HTERT RPE-1 (cell line): Measurements from ENCODE around the gene HSPH1.

Experiments
- in situ Hi-C: fragments of 300-500 bp; cut with MboI; formaldehyde crosslinking; loops from 4 replicates; pipeline ENCODE4 v1.14.3; 2020; ENCODE audit warnings: low sequenced_read_pairs

HSPH1 gene

DNA sequence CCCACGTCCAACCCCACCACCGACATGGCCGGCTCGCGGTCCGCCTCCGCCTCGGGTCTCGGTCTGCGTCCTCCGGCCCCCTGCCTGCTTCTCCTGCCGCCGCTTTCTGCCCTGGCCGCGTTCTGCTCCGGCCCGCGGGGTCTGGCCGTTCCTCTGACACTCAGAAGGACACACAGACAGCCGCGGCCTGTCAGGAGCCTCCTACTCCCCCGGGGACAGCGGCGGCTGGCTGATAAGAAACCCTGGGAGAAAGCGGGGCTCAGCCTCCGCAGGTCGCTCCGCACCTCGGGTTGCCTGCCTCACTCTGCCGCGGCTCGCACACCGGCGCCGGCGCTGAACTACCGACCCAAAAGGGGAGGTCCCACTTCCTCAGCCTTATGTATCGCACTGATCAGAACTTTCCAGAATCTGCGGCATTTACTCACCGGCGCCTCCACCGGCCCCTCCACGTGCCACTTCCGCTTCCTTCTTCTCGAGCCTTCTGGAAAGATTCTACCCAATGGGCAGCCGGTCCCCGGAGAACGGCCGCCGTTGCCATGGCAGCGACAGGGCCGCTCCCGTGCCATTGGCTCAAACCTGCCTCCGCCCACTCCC is at the start of gene HSPH1:
HSPH1 (minus strand) TSS at position 348 of the 594 bp plus-strand sequence; CDS start at position 26, 322 bp downstream.
- in situ Hi-C loops, result no loop called here

DNA sequence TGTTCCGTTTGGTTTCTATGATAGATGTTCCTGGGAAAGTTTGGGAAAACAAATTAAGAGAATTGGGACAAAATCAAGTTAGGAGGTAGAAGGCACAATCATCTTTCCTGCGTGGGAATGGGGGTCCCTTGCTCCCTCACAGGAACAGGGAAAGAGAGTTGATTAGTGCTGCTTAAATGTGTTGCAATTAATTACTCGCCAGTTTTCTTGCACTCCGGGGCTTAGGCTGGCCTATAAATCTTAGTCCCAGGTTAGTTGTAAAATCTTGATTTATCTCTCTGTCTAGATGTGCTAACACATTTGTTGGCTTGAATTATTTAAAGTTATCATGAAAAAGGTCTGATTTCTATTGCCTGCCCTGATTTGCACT is 48.1 kb upstream of the HSPH1 start:
- in situ Hi-C loops, result no loop called here

DNA sequence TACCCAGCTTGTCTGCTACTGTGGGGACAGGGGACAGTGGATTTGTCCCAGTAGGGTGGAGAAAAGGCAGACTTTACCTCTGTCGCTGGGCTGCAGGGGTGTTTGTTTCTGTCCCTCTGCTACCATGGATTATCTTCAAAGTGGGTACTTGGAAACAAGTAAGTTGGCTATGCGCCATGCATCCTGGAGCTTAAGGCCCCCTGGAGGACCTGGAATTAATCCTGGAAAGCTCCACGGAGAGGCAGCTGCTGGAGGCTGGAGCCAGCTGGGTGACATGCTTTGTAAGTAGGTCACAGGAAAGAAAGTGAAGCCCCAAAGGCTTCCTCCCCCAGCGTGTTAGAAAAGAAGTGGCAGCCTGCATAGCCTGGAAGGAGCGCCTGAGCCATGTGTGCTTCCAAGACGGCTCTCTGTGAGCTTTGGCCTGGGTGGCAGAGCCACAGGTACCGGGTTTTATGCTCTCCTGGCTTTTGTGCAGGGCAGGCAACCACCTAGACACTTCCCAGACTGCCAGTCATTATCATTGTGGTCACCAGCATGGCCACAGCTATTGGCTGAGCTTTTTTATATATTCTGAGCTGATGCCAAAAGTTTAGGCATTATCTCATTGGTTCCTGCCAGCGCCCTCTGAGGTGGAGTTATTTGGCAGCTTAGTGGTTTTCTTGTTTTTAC is 47.6 kb upstream of the HSPH1 start:
- in situ Hi-C loops, result no loop called here

GRCh38 chr13:31208559-31209122 is 46.9 kb upstream of the HSPH1 start:
- in situ Hi-C loops, result no loop called here

GRCh38 chr13:31207661-31208552 is 46.2 kb upstream of the HSPH1 start:
- in situ Hi-C loops, result no loop called here

DNA sequence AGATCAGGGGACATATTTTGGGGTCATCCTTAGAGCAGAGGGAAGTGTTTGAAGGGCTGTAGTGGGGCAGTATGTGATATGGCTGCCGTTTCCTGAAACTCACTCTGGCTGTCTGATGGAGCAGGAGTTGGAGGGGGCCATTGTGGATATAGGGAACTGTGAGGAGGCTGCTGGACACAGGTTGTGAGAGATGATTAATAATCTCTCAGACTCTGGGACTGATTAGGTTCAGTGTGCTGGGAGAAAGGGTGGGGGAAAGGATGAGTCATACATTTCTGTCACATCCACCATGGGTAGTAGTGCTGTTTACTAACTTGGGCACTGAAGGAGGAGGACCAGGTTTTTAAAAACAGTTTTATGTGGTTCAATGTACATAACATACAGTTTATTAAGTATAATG is 42.9 kb upstream of the HSPH1 start:
- in situ Hi-C loops, result no loop called here

DNA sequence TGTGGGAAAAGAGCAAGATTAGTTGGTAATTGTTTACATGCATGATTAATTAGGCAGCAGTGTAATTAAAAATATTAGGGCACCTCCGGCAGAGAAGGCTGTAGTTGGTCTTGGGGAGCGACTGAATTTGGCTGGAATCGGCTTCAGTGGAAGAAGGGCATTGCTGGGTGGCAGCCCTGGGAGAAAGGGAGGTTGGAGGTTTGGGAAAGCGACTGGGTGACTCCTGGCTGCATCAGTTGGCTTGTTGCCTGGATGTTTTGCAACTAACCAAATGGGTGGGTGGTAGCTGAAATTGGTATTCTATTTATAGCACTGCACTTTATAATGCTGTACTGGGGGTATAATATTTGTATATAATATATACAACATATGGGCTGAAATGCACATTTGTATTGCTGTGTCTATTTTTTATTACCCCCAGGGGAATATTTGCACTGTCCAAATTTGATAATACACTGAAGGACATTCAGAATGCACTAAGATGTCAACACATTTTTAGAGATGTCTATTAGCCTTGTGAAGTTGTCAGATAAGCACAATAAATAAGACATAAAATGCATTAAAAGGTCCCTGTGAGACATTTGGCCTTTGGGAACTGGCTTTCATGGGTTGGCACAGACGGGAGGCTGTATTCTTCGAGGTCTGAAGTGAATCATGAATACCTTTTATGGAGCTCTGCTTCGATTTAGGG is 39.8 kb upstream of the HSPH1 start:
- in situ Hi-C loops, result no loop called here

GRCh38 chr13:31200637-31200971 is 38.9 kb upstream of the HSPH1 start:
- in situ Hi-C loops, result no loop called here

GRCh38 chr13:31199849-31200636 is 38.3 kb upstream of the HSPH1 start, which contains the start of gene B3GLCT:
TSS of gene B3GLCT (plus strand) at chr13:31199975. CDS start at chr13:31200085, 110 bp downstream.
- in situ Hi-C loops, result no loop called here

DNA sequence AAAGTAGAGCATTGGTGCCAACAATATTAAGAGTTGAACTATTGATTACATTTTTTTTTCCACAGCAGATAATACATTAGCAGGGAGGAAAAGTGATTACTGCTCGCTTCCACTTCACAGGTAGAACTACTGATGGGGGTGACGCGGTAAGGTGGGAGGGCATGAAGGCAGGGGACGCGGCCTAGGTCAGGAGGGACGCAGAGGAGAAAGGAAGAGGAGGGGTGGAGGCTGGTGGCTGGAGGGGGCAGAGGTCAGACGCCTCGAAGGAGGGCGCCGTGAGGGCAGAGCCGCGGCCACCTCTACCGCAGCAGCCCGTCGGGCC is 37.8 kb upstream of the HSPH1 start:
- in situ Hi-C loops, result no loop called here

DNA sequence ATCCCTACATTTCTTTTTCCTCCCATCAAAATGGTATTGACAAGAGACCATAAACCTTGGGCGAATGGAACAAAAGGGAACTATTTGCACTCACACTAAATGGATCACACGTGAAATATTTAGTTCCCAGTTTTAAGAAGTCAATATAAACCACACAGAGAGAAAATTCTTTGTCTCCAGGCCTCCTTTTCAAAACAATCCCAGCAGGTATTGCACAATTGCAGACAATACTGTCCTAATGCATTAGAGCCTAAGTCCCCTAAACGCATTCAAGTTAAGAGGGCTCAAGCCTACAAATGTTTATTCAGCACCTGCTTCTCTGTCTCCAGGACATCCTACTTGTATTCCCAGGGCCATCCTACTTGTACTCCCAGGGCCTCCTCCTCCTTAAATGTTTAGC is 36.8 kb upstream of the HSPH1 start:
- in situ Hi-C loops, result no loop called here

GRCh38 chr13:31196992-31197391 is 35.3 kb upstream of the HSPH1 start:
- in situ Hi-C loops, result no loop called here

GRCh38 chr13:31195616-31196015 is 33.9 kb upstream of the HSPH1 start:
- in situ Hi-C loops, result no loop called here

DNA sequence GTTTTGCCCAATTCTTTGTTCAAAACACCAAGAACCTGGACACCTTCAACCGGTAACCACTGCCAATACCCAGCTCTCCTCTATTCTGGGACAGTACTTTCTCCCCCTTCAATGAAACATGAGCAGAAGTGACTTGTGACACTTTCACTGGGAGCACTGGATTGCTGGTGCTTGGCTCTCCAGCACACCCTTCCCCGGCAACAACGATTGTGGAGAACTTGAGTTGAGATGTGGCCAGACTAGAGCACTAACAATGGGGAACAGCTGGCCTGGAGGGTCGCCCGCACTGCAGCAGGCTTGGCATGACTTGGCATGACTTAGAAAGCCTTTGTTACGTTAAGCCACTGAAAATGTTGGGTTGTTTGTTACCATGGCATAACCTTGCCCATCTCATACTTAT is 30.6 kb upstream of the HSPH1 start:
- in situ Hi-C loops, result no loop called here

DNA sequence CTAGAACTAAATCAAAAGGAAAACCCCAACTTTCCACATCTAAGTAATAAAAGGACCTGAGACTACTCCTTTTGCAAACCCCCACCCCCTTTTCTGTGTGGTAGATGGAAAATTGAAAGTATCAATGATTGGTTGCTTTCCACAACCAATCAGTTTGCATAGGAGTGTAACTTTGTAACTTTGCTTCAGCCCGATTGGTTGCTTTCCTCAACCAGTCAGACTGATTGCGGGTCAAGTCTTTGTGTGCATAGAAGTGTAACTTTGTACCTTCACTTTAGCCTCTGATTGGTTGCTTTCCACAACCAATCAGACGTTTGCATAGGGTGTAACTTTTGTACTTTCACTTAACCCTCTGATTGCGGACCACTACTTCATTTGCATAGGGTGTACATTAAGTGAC is 30.0 kb upstream of the HSPH1 start:
- in situ Hi-C loops, result no loop called here

DNA sequence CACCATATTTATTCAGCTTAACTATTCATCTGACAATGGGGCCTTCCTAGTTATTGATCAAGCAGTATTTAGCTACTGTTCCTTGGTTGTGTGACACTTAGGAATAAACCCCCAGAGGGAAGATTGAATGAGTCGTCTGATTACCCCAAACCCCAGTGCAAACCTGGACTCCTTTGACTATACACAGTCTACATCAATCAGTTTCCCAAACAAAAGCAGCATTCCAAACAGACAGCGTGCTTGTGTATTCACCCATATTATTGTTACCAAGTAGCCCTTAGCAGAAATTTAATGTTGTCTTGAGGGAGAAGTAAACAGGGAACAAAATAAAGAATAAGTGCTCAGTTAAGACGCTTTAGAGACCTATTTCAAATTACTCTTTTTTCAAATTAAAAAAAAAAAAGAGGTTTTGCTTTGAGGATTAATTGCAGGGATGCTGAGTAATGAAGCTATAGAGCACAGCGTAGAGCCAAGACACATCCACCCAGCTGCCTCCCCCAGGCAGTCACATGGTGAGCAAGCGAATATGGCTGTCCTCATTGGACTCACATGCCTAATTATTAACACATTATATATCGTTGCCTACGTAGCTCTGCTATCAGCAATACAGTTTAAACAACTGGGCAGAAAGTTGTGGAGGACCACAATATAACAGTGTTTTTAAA is 23.4 kb upstream of the HSPH1 start:
- in situ Hi-C loops, result no loop called here

DNA sequence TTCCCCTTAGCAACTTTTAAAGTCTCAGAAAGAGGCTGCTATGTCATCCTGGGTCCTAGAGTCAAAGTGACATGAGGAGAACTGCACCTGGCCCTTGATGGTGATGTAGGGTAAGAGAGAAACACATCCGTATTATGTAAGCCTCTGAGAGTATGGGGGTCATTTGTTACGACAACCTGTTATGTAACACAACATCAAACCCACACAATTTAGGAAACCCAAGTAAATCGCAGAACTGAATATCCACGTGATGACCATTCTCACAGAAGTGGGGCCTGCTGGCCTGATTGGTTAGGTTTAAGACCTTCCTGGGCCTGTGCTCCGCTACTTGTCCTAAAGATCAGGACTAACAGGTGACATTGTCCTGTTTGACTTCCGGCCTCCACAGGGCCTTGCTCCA is 22.7 kb upstream of the HSPH1 start:
- in situ Hi-C loops, result no loop called here

- in situ Hi-C loops, result no loop called here
Observed at GRCh38 chr13:31182987-31183386, 21.3 kb upstream of the HSPH1 start.

GRCh38 chr13:31179754-31180153 is 18.1 kb upstream of the HSPH1 start:
- in situ Hi-C loops, result no loop called here

- in situ Hi-C loops, result no loop called here
Observed at GRCh38 chr13:31179241-31179640, 17.5 kb upstream of the HSPH1 start.
